ENCODE measurements around the gene IL10RB.
"Not testable (repeated sequence)": the region's sequence is repeated elsewhere in the genome, so short reads cannot be mapped to it uniquely, and the experiment has no call there.

- not testable (repeated sequence) for TF ChIP-seq EP300, CTCF, POLR2A, POLR2AphosphoS5 (IDR thresholded peaks at IDR 0.05)
Observed at GRCh38 chr21:33239559-33240127, 26.5 kb upstream of the IL10RB start.
